Ishikawa (cell line): ENCODE results near the gene STARD10.

Experiments
- MAX ChIP-seq: IDR thresholded peaks from 2 replicates; pipeline ENCODE4 v1.6.1; 2012
- RAD21 ChIP-seq: IDR thresholded peaks from 2 replicates; pipeline ENCODE4 v1.6.1; 2012; ENCODE audit warnings: low read depth
- TAF1 ChIP-seq: IDR thresholded peaks from 2 replicates; pipeline ENCODE4 v1.6.1; 2012; ENCODE audit warnings: low read depth, mild to moderate bottlenecking
- TEAD4 ChIP-seq: IDR thresholded peaks from 2 replicates; pipeline ENCODE4 v1.6.1; 2012
- YY1 ChIP-seq: IDR thresholded peaks from 2 replicates; pipeline ENCODE4 v1.6.1; 2012; ENCODE audit warnings: low read depth

DNA sequence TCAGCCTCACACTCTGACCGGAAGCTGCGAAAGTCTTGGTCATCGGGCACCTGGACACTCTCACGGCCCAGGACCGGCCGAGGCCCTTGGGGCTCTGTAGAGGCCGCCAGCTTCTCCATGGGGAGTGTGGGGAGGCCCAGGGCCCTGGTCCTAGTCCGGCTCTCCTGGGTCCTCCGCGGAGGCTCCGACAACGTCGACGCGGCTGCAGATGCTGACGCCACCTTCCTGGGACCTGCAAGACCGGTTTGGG, 12.9 kb downstream of the STARD10 start:
- no peak for TF ChIP-seq TAF1
- no peak for TF ChIP-seq RAD21
- TF ChIP-seq MAX = peak; percentile 61
- no peak for TF ChIP-seq TEAD4
- no peak for TF ChIP-seq YY1
